ENCODE results near the gene NLRP12.

Gene NLRP12

DNA sequence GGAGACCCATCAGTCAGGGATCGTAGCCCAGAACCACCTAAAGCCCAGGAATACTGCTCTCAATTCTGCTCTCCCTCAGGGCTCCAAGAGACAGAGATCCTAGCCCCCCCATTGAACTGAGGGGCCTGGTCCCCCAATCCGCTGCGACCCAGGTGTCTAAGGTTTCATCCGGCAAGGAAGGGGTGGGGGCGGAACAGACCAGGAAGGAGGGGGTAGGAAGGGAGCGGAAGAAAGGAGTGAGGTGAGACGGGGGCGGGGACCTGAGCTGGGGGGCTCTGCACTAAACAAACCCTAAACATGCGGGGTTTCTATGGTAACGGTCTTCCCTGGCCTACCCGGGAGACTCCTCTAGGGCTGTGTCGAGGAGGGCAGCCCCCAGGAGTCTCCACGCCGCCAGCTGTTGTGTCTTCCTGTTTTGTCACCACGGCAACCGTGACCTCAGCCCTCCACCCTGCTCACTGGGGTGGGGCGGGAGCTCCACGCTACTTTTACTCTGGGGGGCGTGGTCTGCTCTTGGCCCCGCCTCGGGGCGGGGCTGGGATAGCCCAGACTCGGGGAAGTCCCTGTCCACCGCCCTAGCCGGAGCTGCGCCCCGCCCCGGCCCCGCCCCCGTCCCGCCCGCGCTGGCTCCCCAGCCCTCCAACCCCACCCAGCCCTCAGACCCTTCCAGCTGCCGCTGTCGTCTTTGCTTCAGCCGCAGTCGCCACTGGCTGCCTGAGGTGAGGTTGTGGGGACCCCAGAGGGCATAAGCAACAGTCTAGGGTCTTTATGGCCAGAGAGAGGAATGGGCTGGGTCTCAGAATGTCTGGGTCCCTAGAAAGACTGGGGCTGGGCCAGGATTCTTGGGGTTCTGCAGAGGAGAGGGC is 43.3 kb upstream of the NLRP12 start, which contains the start of gene MYADM:
Gene MYADM (plus strand): TSS at position 659 of the 866 bp plus-strand sequence. CDS start 5,647 bp downstream, outside the sequence.
- TF ChIP-seq, protein P1, sequence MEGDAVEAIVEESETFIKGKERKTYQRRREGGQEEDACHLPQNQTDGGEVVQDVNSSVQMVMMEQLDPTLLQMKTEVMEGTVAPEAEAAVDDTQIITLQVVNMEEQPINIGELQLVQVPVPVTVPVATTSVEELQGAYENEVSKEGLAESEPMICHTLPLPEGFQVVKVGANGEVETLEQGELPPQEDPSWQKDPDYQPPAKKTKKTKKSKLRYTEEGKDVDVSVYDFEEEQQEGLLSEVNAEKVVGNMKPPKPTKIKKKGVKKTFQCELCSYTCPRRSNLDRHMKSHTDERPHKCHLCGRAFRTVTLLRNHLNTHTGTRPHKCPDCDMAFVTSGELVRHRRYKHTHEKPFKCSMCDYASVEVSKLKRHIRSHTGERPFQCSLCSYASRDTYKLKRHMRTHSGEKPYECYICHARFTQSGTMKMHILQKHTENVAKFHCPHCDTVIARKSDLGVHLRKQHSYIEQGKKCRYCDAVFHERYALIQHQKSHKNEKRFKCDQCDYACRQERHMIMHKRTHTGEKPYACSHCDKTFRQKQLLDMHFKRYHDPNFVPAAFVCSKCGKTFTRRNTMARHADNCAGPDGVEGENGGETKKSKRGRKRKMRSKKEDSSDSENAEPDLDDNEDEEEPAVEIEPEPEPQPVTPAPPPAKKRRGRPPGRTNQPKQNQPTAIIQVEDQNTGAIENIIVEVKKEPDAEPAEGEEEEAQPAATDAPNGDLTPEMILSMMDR (IDR thresholded peaks at IDR 0.05) = no peak

DNA sequence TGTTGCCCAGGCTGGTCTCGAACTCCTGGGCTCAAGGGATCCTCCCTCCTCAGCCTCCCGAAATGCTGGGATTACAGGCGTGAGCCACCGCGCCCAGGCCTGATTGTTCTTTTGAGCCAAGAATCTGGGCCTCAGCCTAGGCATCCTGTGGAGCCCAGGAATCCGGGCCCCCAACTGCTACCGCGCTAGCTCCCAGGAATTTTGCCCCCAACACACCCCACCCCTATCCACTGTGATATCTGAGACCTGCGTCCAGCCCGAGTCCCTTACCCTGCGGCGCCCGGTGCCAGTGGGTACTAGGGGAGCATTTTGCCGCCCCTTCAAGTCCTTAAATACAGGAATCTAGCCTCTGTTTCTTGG is 42.7 kb upstream of the NLRP12 start:
- TF ChIP-seq, protein P1 (IDR thresholded peaks at IDR 0.05) = no peak

DNA sequence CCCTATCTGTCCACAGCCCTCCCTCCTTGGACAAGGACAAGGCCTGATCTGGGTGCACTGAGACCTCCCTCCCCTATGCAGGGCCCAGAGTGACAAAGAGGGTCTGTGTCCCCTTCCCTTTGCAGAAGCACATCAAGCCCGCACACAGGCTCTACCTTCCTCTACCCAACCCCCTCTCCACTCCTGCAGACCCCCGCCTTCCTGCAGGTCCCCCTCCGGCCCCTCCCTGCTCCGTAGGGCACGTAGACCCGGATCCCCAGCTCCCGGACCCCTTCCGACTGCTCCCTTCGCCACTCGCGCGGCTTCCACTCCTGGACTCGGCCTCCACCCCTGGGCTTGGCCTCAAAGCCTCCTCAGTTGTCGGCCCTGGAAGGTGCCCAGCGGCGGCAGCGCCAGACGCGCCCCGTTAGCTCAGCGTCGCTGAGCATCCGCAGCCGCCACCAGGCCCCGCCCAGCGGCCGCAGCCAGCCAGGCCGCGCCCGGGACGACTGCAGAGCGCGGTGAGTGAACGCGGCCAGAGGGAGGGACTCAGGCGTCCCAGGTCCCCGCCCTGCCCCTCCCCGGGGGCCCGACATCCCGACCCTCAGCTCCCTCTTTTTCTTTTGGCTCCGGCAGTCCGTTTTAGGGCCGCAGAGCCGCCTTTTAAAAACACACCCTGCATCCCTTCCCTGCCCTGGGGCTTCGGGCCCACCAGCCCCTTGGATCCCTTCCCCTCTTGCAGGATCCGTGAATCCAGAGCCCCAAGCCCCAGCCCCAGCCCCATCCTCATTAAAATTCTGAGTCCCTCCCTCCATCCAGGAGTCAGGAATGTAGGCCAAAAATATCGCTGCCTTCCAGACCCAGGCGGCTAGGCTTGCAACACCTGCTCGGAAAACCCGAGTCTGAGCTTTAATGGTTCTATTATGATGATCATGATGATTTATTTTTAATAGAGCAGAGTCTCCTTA is 42.1 kb upstream of the NLRP12 start:
- TF ChIP-seq, protein P1 (IDR thresholded peaks at IDR 0.05) = no peak

DNA sequence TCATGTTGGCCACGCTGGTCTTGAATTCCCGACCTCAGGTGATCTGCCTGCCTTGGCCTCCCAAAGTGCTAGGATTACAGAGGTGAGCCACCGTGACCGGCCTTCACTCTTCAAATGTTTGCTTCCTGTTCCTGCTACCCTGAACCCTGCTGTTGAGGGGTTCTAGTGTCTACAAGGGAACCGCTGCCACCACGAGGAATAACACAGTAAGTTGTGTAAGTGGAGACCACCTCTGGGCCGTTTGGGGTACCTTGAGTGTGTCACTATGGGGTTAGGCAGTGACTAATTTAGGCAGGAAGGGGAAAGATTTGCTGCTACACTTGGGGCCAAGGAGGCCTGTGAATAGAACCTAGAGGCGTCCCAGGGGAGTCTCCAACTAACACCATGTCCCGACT is 41.4 kb upstream of the NLRP12 start:
- TF ChIP-seq, protein P1 (IDR thresholded peaks at IDR 0.05) = no peak

DNA sequence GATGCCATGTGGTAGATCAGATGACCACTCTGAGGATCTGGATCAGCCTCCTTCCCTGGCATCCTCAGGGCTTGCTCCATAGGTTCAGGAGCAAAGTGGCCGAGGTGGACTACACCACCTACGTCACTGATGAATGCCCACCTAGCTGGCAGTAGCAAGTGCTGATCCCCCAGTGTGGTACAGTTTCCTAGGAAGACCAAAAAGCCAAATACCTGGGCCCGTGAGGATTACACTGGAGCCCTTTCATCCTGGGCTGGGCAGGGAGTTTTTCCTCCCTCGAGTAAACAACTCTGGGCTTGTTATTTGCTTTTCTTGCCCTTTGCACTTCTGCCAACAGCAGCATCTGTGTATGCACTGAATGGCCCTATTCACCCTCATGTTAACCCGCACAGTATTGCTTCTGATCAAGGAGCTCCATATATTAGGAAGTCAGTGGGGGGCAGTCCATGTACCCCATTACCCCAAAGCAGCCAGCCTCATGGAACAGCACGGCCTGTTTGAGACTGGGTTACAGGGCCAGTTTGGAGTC is 40.3 kb upstream of the NLRP12 start:
- TF ChIP-seq, protein P1 (IDR thresholded peaks at IDR 0.05) = no peak

DNA sequence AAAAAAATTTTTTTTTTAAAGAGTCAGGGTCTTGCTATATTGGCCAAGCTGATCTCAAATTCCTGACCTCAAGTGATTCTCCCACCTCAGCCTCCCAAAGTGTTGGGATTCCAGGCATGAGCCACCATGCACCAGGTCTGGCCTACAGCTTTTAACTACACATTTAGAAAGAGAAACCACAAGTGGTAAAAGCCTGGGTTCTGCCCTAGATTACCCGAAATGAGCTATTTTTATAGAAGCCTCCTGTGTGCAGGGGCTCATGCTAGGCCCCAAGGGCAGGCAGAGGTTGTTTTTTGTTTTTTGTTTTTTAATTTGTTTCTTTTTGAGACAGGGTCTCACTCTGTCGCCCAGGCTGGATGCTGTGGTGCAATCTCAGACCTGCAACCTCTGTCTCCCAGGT is 29.6 kb upstream of the NLRP12 start:
- TF ChIP-seq, protein P1 (IDR thresholded peaks at IDR 0.05) = no peak

DNA sequence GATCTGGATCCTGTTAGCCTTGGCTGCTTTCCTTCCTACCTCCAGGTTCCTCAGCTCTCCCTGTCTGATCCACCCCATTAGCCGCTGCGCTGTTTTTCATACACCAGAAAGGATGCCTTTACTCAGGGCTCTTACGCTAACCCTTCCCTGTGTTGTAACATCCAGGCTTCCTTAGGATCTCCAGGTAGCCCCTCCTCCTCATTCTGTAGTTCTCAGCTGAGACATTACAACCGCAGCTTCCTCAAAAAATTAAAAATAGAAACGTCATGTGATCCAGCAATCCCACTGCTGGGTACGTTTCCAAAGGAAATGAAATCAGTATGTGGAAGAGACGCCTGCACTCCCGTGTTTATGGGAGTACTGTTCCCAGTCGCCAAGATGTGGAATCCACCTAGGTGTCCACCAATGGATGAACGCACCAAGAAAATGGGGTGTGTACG is 25.1 kb upstream of the NLRP12 start:
- TF ChIP-seq, protein P1 (IDR thresholded peaks at IDR 0.05) = no peak
